ENCODE results near the gene FAM89B. TPM values are rescaled to one million over a fixed set of nuclear protein-coding genes. Genes with fewer than 3 reads are reported as not detected.

Gene FAM89B
- total and polyA plus RNA-seq, 2 donors (not counting 1 experiment from before 2014, with no cell fraction given) = 17.5 to 18.2 TPM

- Histone ChIP-seq H4K20me1 (ENCODE audit: control insufficient read depth, extremely low read depth, insufficient read depth, low read length) (no peaks in the 10 kb centered on the region), H3K4me1 (ENCODE audit: control insufficient read depth, extremely low read depth, insufficient read depth, low read length) (peaks cover 11% of the 10 kb centered on the region), H3K27ac (ENCODE audit: insufficient read depth, low read length) (no peak overlapping the region), H3K36me3 (ENCODE audit: control insufficient read depth, insufficient read depth, low read length) (peaks cover 27% of the 10 kb centered on the region), H3K9ac (ENCODE audit: insufficient read depth, low read length) (no peak overlapping the region), H2AFZ (ENCODE audit: low read length) (no peak overlapping the region), H3K4me2 (ENCODE audit: extremely low read depth, insufficient read depth, low read length) (no peak overlapping the region), H3K27me3 (ENCODE audit: control insufficient read depth, insufficient read depth, low read length) (no peaks in the 10 kb centered on the region), H3K9me3 (ENCODE audit: control insufficient read depth, insufficient read depth, low read depth, low read length) (no peaks in the 10 kb centered on the region), H3K4me3 (replicated peaks in 1 of 4; ENCODE audit: control extremely low read depth in 1 of 4, insufficient read depth in 1 of 4, low read depth in 3 of 4, low read length in 4 of 4) (no peak overlapping the region), H3K79me2 (ENCODE audit: control insufficient read depth, insufficient read depth, low read length) (peaks cover 5% of the 10 kb centered on the region)
- TF ChIP-seq, protein P1, sequence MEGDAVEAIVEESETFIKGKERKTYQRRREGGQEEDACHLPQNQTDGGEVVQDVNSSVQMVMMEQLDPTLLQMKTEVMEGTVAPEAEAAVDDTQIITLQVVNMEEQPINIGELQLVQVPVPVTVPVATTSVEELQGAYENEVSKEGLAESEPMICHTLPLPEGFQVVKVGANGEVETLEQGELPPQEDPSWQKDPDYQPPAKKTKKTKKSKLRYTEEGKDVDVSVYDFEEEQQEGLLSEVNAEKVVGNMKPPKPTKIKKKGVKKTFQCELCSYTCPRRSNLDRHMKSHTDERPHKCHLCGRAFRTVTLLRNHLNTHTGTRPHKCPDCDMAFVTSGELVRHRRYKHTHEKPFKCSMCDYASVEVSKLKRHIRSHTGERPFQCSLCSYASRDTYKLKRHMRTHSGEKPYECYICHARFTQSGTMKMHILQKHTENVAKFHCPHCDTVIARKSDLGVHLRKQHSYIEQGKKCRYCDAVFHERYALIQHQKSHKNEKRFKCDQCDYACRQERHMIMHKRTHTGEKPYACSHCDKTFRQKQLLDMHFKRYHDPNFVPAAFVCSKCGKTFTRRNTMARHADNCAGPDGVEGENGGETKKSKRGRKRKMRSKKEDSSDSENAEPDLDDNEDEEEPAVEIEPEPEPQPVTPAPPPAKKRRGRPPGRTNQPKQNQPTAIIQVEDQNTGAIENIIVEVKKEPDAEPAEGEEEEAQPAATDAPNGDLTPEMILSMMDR (conservative IDR thresholded peaks at IDR 0.05 in 1 of 2, IDR thresholded peaks at IDR 0.05 in 1 of 2; ENCODE audit: low read depth in 1 of 2, low read length in 2 of 2) = no peak
- no peak for TF ChIP-seq EZH2 (IDR thresholded peaks at IDR 0.05; ENCODE audit: low read length, missing control alignments)
- no peak for DNase-seq (ENCODE audit: low read depth in 2 of 2)
These were observed 9.6 kb downstream of the FAM89B start for GRCh38 chr11:65581928-65582327.

DNA sequence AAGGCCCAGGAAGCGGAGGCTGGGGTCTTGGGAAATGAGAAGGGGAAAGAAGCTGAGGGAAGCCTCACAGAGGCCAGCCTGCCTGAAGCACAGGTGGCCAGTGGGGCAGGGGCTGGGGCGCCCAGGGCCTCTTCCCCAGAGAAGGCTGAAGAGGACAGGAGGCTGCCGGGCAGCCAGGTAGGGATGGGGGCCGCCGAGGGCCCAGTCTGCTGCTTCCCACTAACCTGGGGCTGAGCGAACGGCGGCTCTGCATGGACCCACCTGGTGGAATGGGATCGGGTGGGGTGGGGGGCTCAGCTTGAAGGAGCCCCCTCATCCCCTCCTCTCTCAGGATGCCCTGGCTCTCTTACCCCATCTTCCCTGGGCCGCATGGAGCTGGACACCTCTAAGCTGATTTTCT lies 11.3 kb downstream of the FAM89B start:
- H3K9me3 ChIP-seq (ENCODE audit: control insufficient read depth, insufficient read depth, low read depth, low read length) = no peaks in the 10 kb centered on the region
- H3K27me3 ChIP-seq (ENCODE audit: control insufficient read depth, insufficient read depth, low read length) = no peaks in the 10 kb centered on the region
- no peak for DNase-seq (ENCODE audit: low read depth in 2 of 2)
- no peaks in the 10 kb centered on the region for H3K79me2 ChIP-seq (ENCODE audit: control insufficient read depth, insufficient read depth, low read length)
- TF ChIP-seq EZH2 (IDR thresholded peaks at IDR 0.05; ENCODE audit: low read length, missing control alignments) = no peak
- TF ChIP-seq, protein P1 (conservative IDR thresholded peaks at IDR 0.05 in 1 of 2, IDR thresholded peaks at IDR 0.05 in 1 of 2; ENCODE audit: low read depth in 1 of 2, low read length in 2 of 2) = no peak
- no peaks in the 10 kb centered on the region for H4K20me1 ChIP-seq (ENCODE audit: control insufficient read depth, extremely low read depth, insufficient read depth, low read length)
- H3K27ac ChIP-seq (ENCODE audit: insufficient read depth, low read length) = no peak overlapping the region
- no peak overlapping the region for H3K4me2 ChIP-seq (ENCODE audit: extremely low read depth, insufficient read depth, low read length)
- H3K4me3 ChIP-seq (replicated peaks in 1 of 4; ENCODE audit: control extremely low read depth in 1 of 4, insufficient read depth in 1 of 4, low read depth in 3 of 4, low read length in 4 of 4) = no peak overlapping the region
- peaks cover 8% of the 10 kb centered on the region for H3K4me1 ChIP-seq (ENCODE audit: control insufficient read depth, extremely low read depth, insufficient read depth, low read length)
- H2AFZ ChIP-seq (ENCODE audit: low read length) = no peak overlapping the region
- H3K9ac ChIP-seq (ENCODE audit: insufficient read depth, low read length) = no peak overlapping the region
- peaks cover 26% of the 10 kb centered on the region for H3K36me3 ChIP-seq (ENCODE audit: control insufficient read depth, insufficient read depth, low read length)

DNA sequence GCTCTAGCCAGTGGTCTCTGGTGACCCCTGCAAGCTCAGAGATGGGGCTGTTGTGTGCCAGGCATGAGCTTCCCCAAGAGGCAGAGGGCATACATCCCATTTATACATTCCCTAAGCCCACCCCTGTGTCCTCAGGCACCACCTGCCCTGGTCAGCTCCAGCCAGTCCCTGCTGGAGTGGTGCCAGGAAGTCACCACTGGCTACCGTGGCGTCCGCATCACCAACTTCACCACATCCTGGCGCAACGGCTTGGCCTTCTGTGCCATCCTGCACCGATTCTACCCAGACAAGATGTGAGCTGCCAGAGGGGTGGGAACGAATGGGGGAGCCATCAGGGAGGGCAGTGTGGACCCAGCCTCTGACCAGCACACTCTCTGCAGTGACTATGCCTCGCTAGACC lies 11.8 kb downstream of the FAM89B start:
- H3K9ac ChIP-seq (ENCODE audit: insufficient read depth, low read length) = no peak overlapping the region
- H3K79me2 ChIP-seq (ENCODE audit: control insufficient read depth, insufficient read depth, low read length) = no peaks in the 10 kb centered on the region
- H2AFZ ChIP-seq (ENCODE audit: low read length) = no peak overlapping the region
- H3K9me3 ChIP-seq (ENCODE audit: control insufficient read depth, insufficient read depth, low read depth, low read length) = no peaks in the 10 kb centered on the region
- H3K27ac ChIP-seq (ENCODE audit: insufficient read depth, low read length) = no peak overlapping the region
- no peak overlapping the region for H3K4me3 ChIP-seq (replicated peaks in 1 of 4; ENCODE audit: control extremely low read depth in 1 of 4, insufficient read depth in 1 of 4, low read depth in 3 of 4, low read length in 4 of 4)
- no peak overlapping the region for H3K4me2 ChIP-seq (ENCODE audit: extremely low read depth, insufficient read depth, low read length)
- TF ChIP-seq, protein P1 (conservative IDR thresholded peaks at IDR 0.05 in 1 of 2, IDR thresholded peaks at IDR 0.05 in 1 of 2; ENCODE audit: low read depth in 1 of 2, low read length in 2 of 2) = no peak
- TF ChIP-seq EZH2 (IDR thresholded peaks at IDR 0.05; ENCODE audit: low read length, missing control alignments) = no peak
- H3K27me3 ChIP-seq (ENCODE audit: control insufficient read depth, insufficient read depth, low read length) = no peaks in the 10 kb centered on the region
- peaks cover 26% of the 10 kb centered on the region for H3K36me3 ChIP-seq (ENCODE audit: control insufficient read depth, insufficient read depth, low read length)
- peaks cover 8% of the 10 kb centered on the region for H3K4me1 ChIP-seq (ENCODE audit: control insufficient read depth, extremely low read depth, insufficient read depth, low read length)
- DNase-seq (ENCODE audit: low read depth in 2 of 2) = no peak
- H4K20me1 ChIP-seq (ENCODE audit: control insufficient read depth, extremely low read depth, insufficient read depth, low read length) = no peaks in the 10 kb centered on the region

Data from fibroblast of lung (primary cell).